OCI-M2 (cell line): ENCODE measurements around the gene EXOC1L.
"Not testable (repeated sequence)": the region's sequence is repeated elsewhere in the genome, so short reads cannot be mapped to it uniquely, and the experiment has no call there.

Source experiments
- DNase-seq: peaks from one replicate; lab custom pipeline; 2025; ENCODE audit not compliant: unreplicated experiment; lab: John Stamatoyannopoulos, UW

Gene EXOC1L

GRCh38 chr4:55837903-55838302 is 18.3 kb downstream of the EXOC1L start:
- DNase-seq: no peak

DNA sequence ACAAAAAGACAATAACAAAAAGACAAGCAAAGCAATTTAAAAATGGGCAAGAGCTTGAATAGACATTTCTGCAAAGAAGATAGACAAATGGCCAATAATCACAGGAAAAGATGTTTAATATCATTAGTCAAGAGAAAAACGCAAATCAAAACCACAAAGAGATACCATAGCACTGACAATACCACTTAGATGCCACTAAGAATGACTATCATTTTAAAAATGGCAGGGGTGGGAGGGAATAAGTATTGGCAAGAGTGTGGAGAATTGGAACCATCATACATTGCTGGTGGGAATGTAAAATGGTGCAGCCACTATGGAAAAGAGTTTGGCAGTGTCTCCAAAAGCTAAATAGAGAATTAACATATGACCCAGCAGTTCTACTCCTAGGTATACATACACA is 18.8 kb downstream of the EXOC1L start:
- no peak for DNase-seq

DNA sequence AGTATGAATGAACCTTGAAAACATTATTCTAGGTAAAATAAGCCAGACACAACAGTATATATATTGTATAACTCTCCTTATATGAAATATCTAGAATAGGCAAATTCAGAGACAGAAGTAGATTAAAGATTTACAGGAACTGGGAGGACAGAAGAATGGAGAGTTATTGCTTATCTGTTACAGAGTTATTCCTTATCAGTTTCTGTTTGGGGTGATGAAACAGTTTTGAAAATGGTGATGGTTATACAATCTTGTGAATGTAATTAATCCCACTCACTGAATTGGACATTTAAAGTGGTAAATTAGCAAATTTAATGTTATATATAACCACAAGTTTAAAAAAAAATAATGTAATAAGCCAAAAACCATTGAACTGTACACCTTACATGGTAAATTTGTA is 19.4 kb downstream of the EXOC1L start:
- DNase-seq: no peak

DNA sequence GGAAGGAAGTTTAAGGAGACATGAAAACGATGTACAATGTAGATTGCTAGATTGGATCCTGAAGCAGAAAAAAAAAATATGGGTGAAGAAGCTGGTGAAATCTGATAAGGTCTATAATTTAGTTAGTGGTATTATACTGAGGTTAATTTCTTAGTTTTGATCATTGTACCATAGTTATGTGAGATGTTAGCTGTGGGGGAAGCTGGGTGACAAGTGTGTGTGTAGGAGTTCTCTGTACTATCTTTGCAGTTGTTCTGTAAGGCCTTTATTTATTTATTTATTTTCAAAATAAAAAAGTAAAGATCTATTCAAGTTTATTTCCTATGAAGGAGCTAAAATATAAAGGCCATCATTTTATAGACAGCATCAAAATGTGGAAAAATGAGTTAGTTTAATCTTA is 21.4 kb downstream of the EXOC1L start:
- no peak for DNase-seq

DNA sequence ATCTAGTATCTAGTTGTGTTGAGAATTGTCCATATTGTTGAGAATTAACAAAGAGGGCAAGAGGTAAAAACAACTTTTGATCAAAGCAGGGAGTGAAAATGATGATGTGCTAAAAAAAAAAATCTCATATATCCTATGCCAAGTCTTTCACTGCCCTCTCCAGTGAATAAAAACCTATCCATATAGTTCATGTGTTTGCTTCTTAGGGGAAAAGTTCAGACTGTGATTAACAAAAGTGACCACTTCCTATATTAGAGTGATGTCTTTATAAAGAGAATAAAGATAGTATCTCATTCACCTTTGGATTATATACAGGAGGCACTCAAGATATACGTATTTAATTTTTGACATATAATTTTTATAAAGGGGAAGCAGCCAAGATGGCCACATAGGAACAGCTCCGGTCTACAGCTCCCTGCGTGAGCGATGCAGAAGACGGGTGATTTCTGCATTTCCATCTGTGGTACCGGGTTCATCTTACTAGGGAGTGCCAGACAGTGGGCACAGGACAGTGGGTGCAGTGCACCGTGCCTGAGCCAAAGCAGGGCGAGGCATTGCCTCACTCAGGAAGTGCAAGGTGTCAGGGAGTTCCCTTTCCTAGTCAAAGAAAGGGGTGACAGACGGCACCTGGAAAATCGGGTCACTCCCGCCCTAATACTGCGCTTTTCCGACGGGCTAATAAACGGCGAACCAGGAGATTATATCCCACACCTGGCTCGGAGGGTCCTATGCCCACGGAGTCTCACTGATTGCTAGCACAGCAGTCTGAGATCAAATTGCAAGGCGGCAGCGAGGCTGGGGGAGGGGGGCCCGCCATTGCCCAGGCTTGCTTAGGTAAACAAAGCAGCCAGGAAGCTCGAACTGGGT is 22.0 kb downstream of the EXOC1L start:
- not testable (repeated sequence) for DNase-seq

- not testable (repeated sequence) for DNase-seq
Observed at GRCh38 chr4:55842312-55842711, 22.7 kb downstream of the EXOC1L start.

DNA sequence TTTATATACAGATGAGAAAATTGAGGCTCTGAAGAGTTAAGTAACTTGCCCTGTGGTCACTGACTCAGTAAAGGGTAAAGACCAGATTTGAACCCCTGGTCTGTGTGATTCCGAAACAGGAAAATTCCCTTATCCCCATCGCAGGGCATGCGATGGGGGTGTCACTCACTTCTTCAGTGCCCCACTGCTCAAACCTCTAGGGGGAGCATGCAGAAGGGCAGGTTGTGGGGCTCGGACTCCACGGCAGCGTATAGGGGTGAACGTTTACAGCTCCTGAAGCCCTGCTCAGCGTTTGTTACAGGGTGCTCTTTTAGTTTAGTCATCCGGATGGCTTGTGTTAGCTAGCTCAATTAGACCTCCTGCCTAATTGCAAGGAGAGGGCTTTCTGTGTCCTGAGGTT is 30.1 kb downstream of the EXOC1L start:
- no peak for DNase-seq

GRCh38 chr4:55851885-55852284 is 32.3 kb downstream of the EXOC1L start:
- no peak for DNase-seq

DNA sequence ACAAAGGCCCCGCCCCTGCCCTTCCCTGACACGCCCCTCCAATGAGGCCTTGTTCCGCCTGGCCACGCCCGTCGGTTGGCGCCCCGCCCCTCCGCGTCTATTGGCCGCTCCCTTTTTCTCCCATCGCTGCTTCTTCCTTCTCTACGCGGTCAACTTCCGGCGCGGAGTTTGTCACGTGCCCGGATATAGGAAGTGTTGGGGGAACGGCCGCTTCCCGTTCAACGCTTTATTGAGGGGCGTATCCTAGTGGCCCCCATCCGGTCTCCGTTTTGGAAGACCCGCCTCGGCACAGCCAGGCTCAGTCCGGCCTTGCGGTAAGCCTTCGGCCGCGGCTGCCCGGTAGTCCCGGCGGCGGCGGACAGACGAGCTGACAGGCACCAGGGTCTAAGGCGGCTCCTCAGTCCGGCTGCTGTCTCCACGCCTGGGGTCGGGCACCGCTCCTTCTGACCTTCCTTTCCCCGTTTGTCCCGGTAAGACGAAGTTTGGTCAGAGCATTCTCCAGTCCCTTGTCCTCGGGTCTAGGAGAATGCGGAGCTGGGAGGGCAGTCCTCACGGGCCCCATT is 34.0 kb downstream of the EXOC1L start, which contains the start of gene EXOC1:
Gene EXOC1, plus strand, starts transcription at position 165 of the 563 bp plus-strand sequence. CDS start 4,676 bp downstream, outside the sequence.
- DNase-seq: peak; percentile 31

DNA sequence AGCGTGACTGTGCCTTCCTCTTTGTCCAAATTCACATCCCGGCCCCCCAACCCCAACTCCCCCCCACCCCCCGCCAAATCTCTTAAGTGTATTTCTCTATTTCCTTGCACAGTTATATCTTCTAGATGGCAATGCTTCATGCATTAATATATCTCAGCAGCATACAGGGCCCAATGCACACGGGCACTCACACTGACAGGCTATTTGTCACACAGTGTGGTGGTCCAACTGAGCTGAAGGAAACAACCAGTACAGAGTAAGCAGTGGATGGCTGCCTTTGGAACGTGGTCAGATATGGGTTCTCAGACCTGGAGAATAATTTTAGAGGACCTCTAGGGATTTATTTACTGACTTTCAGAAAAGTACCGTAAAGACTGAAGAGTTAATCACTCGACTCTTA is 34.5 kb downstream of the EXOC1L start:
- DNase-seq: no peak

DNA sequence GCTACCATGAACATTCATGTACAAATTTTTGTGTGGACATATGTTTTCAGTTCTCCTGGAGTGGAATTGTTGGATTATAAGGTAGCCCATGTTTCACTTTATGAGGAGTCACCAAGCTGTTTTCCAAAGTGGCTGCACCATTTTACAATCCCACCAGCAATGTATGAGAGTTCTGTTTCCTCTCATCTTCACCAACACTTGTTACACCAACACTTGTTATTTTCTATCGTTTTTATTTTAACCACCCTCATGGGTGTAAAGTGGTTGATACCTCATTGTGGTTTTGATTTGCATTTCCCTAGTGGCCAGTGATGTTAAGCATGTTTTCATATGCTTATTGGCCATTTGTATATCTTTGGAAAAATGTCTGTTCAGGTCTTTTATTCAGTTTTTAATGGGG is 38.0 kb downstream of the EXOC1L start:
- no peak for DNase-seq

DNA sequence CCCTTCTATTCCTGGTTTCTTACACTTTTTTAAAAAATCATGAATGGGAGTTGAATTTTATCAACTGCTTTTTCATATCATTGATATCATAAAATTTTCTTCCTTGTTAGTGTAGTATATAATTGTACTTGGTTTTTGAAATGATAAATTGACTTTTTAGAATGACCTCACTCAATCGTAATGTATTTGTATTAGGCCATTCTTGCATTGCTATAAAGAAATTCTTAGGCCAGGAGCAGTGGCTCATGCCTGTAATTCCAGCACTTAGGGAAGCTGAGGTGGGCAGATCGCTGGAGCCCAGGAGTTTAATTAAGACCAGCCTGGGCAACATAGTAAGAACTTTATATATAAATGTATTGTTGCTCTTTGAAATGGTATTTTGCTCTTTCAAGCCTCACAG is 40.1 kb downstream of the EXOC1L start:
- DNase-seq: no peak

GRCh38 chr4:55864577-55865223 is 45.1 kb downstream of the EXOC1L start:
- no peak for DNase-seq

GRCh38 chr4:55865228-55865806 is 45.7 kb downstream of the EXOC1L start:
- DNase-seq: no peak

DNA sequence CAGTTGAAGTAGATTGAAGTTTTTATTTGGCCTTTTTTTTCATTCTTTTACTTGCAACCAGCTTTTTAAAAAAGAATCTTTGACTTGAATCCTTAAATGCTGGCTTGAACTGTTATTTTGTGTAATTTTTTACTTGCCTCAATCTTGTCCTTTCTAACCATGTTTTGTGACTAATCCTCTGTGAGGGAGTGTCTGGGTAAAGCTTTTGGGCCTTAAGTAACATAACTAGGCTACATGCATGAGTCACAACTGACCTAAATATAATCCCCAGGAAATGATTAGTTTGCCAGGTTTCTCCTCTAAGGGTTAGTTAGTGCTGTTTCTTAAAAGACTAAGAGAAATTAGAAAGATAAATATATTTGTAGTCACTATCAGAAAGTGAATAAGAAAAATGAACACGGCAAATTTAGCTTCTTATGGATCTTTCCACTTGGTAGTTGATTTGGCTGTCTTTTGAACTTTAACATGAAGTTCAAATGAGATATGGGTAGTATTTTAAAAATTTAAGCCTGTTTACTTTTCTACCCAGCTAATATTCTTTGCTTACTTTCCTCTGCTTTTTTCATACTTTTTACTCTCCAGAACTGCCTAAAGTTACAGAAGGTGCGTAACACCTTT is 46.8 kb downstream of the EXOC1L start:
- no peak for DNase-seq

GRCh38 chr4:55866973-55867574 is 47.5 kb downstream of the EXOC1L start:
- DNase-seq: no peak

DNA sequence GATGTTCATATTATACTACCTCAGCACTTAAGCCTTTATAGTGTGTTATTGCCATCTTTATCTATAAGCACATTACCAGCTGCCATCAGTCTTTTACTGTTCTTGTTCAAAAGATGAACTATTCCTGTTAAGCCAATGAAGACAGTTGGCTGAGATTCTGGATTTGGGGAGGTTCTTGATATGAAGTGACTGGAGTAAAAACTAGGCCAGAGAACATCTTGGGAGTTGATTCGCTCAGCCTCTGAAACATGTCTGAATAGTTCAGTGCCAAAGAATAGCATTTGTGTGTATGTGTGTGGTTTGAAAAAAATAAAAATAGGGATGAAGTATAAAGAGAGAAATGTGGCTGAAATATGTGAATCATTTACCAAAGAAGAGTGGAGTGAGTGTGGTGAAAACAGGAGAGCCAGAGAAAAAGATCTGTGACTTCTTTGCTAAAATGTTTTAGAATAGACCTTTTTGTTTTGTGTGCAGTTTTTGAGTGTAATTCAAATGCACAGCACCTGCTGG is 49.0 kb downstream of the EXOC1L start:
- DNase-seq: no peak

DNA sequence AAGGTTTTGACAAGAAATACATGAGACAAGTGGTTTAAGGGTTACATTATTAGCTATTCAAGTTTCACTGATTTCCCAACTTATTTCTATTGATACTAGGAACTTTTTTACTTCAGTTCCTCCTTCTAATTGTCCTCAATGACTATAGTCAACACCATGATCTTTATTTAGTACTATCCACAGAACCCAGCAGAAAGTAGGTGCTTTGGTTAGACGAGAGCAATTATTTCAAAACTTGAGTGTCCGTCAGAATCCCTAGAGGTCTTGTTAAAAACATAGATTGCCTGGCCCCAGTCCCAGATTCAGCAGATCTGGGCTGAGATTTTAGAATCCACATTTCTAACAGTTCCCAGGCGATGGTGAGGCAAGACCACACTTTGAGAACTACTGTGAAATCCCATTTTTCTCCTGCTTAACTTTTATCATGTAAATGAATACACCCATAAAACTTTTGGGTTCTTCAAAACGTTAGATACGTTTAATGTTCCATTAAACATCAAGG is 51.8 kb downstream of the EXOC1L start:
- DNase-seq: no peak

DNA sequence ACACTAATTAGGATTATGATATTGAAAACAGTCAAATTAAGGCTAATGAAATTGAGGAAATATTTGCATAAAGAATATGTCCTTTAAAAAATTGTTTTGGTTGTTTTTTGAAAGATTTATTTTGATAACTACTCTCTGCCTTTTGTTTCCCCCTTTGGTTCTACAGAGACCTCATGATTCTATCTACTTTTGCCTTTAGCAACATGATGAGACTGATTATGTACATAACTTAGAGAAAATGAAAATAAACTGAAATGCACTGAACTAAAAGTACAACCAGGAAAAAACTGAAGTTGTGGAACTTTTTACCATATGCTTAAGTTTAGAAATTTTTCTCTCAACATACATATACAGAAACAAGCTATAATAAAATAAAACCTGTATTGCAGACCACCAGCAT is 55.2 kb downstream of the EXOC1L start:
- no peak for DNase-seq

DNA sequence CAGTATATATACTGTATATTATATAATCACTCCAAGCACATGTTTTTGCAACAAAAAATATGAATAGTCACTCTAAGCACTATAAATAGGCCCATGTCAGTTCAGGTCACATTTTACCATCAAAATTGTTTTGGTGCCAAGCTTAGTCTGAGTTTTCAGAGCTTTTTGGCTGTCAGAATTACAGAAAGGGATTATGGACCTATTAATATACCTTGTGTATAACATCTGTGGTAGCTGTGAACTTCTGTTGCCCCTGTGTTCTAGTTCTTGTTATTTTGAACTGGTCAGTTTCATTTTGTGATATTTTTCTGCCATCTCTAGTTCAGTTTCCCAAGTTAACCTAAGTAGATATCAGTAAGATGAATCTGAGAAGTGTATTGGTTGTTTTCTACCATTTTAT is 56.8 kb downstream of the EXOC1L start:
- no peak for DNase-seq
